H1 (cell line): ENCODE data around the gene LRRC15. TPM values are rescaled to one million over a fixed set of nuclear protein-coding genes. Genes with fewer than 3 reads are reported as not detected.

Source experiments
- CTCF ChIA-PET: fragments of 300-600 bp; sonication (Branson Sonifier 250); formaldehyde crosslinking; loops from one replicate; lab custom pipeline; 2021; ENCODE audit not compliant: partially characterized antibody; lab: Charles Lee
- POLR2A ChIA-PET: fragments of 300-600 bp; sonication (Branson Sonifier 250); formaldehyde crosslinking; loops from one replicate; lab custom pipeline; 2021; ENCODE audit warnings: inconsistent platforms; ENCODE audit not compliant: partially characterized antibody; lab: Charles Lee
- DNase-seq, 2 experiments: peaks; one replicate each; pipeline versions ENCODE4 v3.0.0 to v3.0.0-alpha.2; 2010 to 2022; ENCODE audit warnings: low spot score in 2 of 2, low read depth in 1 of 2, mixed read lengths in 1 of 2
- FAIRE-seq: peaks from 2 replicates; lab custom pipeline; 2011; peaks lifted over from hg19 to GRCh38; lab: Jason Lieb, UNC
- H2AFZ ChIP-seq: 2 replicates; pipeline ENCODE4 v1.8.1; 2012; ENCODE audit warnings: low read length, inconsistent platforms
- H2AK5ac ChIP-seq: 2 replicates; pipeline ENCODE4 v1.6.1; 2013; ENCODE audit warnings: low read depth, low read length
- H2BK120ac ChIP-seq: replicated peaks from 2 replicates; pipeline ENCODE3; 2013; ENCODE audit warnings: low read depth, low read length, inconsistent platforms
- H2BK12ac ChIP-seq: 2 replicates; pipeline ENCODE4 v1.6.1; 2013; ENCODE audit warnings: low read depth, low read length
- H2BK15ac ChIP-seq: 2 replicates; pipeline ENCODE4 v1.6.1; 2013; ENCODE audit warnings: low read length
- H2BK20ac ChIP-seq: 2 replicates; pipeline ENCODE4 v1.6.1; 2013; ENCODE audit warnings: low read length
- H2BK5ac ChIP-seq: 2 replicates; pipeline ENCODE4 v1.6.1; 2013; ENCODE audit warnings: low read depth, low read length
- H3K14ac ChIP-seq: 2 replicates; pipeline ENCODE4 v1.6.1; 2013; ENCODE audit warnings: inconsistent platforms; ENCODE audit not compliant: insufficient read length
- H3K18ac ChIP-seq: 2 replicates; pipeline ENCODE4 v1.6.1; 2013; ENCODE audit warnings: low read length; ENCODE audit errors: extremely low read depth
- H3K23ac ChIP-seq: 2 replicates; pipeline ENCODE4 v1.6.1; 2013; ENCODE audit warnings: inconsistent platforms; ENCODE audit not compliant: insufficient read length
- H3K23me2 ChIP-seq: 2 replicates; pipeline ENCODE4 v1.6.1; 2013; ENCODE audit warnings: low read depth, low read length
- H3K27ac ChIP-seq: 2 replicates; pipeline ENCODE4 v1.6.1; 2011; ENCODE audit warnings: low read depth, low read length, inconsistent platforms
- H3K27me3 ChIP-seq, 4 experiments: replicated peaks in 1 of 4; 1 replicate in 1 of 4; 2 replicates in 3 of 4; pipeline versions ENCODE4 v1.6.1 to v1.8.1; 2011 to 2013; ENCODE audit warnings: low read length in 3 of 4, mild to moderate bottlenecking in 3 of 4, inconsistent platforms in 2 of 4, mixed read lengths in 2 of 4, moderate library complexity in 1 of 4; ENCODE audit not compliant: control insufficient read depth in 3 of 4, insufficient read depth in 3 of 4; ENCODE audit errors: extremely low read depth in 1 of 4
- H3K36me3 ChIP-seq, 4 experiments: 2 replicates each; pipeline versions ENCODE4 v1.6.1 to v1.8.1; 2011 to 2013; ENCODE audit warnings: mild to moderate bottlenecking in 4 of 4, low read length in 3 of 4, moderate library complexity in 2 of 4, control low read depth in 1 of 4, inconsistent platforms in 1 of 4; ENCODE audit not compliant: insufficient read depth in 4 of 4, control insufficient read depth in 2 of 4
- H3K4ac ChIP-seq: replicated peaks from 2 replicates; pipeline ENCODE3; 2013; ENCODE audit warnings: low read length, low read depth, mixed read lengths, inconsistent platforms; ENCODE audit not compliant: insufficient read length
- H3K4me1 ChIP-seq, 4 experiments: replicated peaks in 1 of 4; 1 replicate in 1 of 4; 2 replicates in 3 of 4; pipeline versions ENCODE4 v1.6.1 to v1.8.1; 2011 to 2013; ENCODE audit warnings: low read length in 3 of 4, inconsistent platforms in 2 of 4, mixed read lengths in 1 of 4; ENCODE audit not compliant: insufficient read depth in 4 of 4, control insufficient read depth in 3 of 4
- H3K4me2 ChIP-seq, 2 experiments: 2 replicates each; pipeline versions ENCODE4 v1.6.1 to v1.8.1; 2011 to 2013; ENCODE audit warnings: low read depth in 2 of 2, low read length in 2 of 2, control low read depth in 1 of 2, inconsistent platforms in 1 of 2, mild to moderate bottlenecking in 1 of 2; ENCODE audit not compliant: insufficient read depth in 1 of 2
- H3K4me3 ChIP-seq, 4 experiments: fragments of 200-600, 300-600 bp in 1 of 4; sonication (generic), shearing (Covaris generic), sonication (Bioruptor Twin) in 1 of 4; 2 replicates each; pipeline versions ENCODE4 v1.5.1 to v1.8.1; 2011 to 2016; ENCODE audit warnings: low read length in 4 of 4, low read depth in 3 of 4, control low read depth in 2 of 4, inconsistent platforms in 2 of 4, mild to moderate bottlenecking in 2 of 4, mixed read lengths in 1 of 4, moderate library complexity in 1 of 4; ENCODE audit not compliant: insufficient read depth in 2 of 4; ENCODE audit errors: extremely low read depth in 1 of 4
- H3K56ac ChIP-seq: replicated peaks from 2 replicates; pipeline ENCODE3; 2013; ENCODE audit warnings: low read depth, mild to moderate bottlenecking, mixed read lengths, low read length, inconsistent platforms; ENCODE audit not compliant: insufficient read length
- H3K79me1 ChIP-seq: 2 replicates; pipeline ENCODE4 v1.6.1; 2013; ENCODE audit warnings: low read depth, low read length, control low read depth
- H3K79me2 ChIP-seq, 2 experiments: 2 replicates each; pipeline versions ENCODE4 v1.6.1 to v1.8.1; 2012 to 2013; ENCODE audit warnings: low read length in 2 of 2, mild to moderate bottlenecking in 2 of 2, inconsistent platforms in 1 of 2; ENCODE audit not compliant: insufficient read depth in 2 of 2, control insufficient read depth in 1 of 2
- H3K9ac ChIP-seq, 4 experiments: replicated peaks in 1 of 4; 1 replicate in 1 of 4; 2 replicates in 3 of 4; pipeline versions ENCODE4 v1.6.1 to v1.8.1; 2011 to 2013; ENCODE audit warnings: low read depth in 3 of 4, low read length in 3 of 4, control low read depth in 2 of 4, mild to moderate bottlenecking in 2 of 4, moderate library complexity in 2 of 4, inconsistent platforms in 1 of 4; ENCODE audit errors: extremely low read depth in 1 of 4
- H3K9me3 ChIP-seq, 2 experiments: 2 replicates each; pipeline versions ENCODE4 v1.6.1 to v1.8.1; 2012 to 2013; ENCODE audit warnings: mild to moderate bottlenecking in 2 of 2, moderate library complexity in 2 of 2, control low read depth in 1 of 2, inconsistent platforms in 1 of 2, low read depth in 1 of 2, low read length in 1 of 2, mixed read lengths in 1 of 2; ENCODE audit not compliant: insufficient read depth in 2 of 2
- H4K20me1 ChIP-seq, 2 experiments: replicated peaks in 1 of 2; 2 replicates each; pipeline versions ENCODE3 to v1.8.1; 2011 to 2013; ENCODE audit warnings: inconsistent platforms in 2 of 2, low read length in 2 of 2, mild to moderate bottlenecking in 1 of 2; ENCODE audit not compliant: insufficient read depth in 2 of 2, control insufficient read depth in 1 of 2
- H4K5ac ChIP-seq: 2 replicates; pipeline ENCODE4 v1.6.1; 2013; ENCODE audit warnings: low read length, low read depth, mixed read lengths, inconsistent platforms; ENCODE audit not compliant: insufficient read length
- H4K8ac ChIP-seq: 2 replicates; pipeline ENCODE4 v1.8.0; 2013; ENCODE audit warnings: mild to moderate bottlenecking, moderate library complexity, low read length, inconsistent platforms; ENCODE audit not compliant: insufficient read depth; ENCODE audit errors: extremely low read depth
- H4K91ac ChIP-seq: replicated peaks from 2 replicates; pipeline ENCODE3; 2013; ENCODE audit warnings: low read length, mixed read lengths, inconsistent platforms; ENCODE audit not compliant: insufficient read length
- CEBPB ChIP-seq: IDR thresholded peaks from 2 replicates; pipeline ENCODE4 v1.6.1; 2012; ENCODE audit warnings: low read depth, low read length
- CREB1 ChIP-seq: IDR thresholded peaks from 2 replicates; pipeline ENCODE4 v1.6.1; 2012; ENCODE audit warnings: inconsistent platforms
- EZH2 ChIP-seq: fragments of 200-600 bp; sonication (generic); IDR thresholded peaks from 2 replicates; pipeline ENCODE4 v1.7.1; 2012; ENCODE audit warnings: low read depth, mild to moderate bottlenecking, moderate library complexity, low read length, inconsistent platforms; ENCODE audit not compliant: severe bottlenecking
- JUN ChIP-seq: IDR thresholded peaks from 2 replicates; pipeline ENCODE4 v1.6.1; 2011; ENCODE audit warnings: low read depth, mild to moderate bottlenecking, improper control_type of control experiment, low read length
- KDM4A ChIP-seq: IDR thresholded peaks from one replicate; pipeline ENCODE4 v1.7.1; 2012; ENCODE audit warnings: low read depth, mild to moderate bottlenecking, moderate library complexity, low read length, inconsistent platforms; ENCODE audit not compliant: severe bottlenecking
- MAFK ChIP-seq: IDR thresholded peaks from 2 replicates; pipeline ENCODE4 v1.6.1; 2012; ENCODE audit warnings: low read depth, mild to moderate bottlenecking, improper control_type of control experiment, low read length
- SP2 ChIP-seq: IDR thresholded peaks from 2 replicates; pipeline ENCODE4 v1.6.1; 2012; ENCODE audit warnings: mild to moderate bottlenecking, low read length, inconsistent platforms
- WGBS, 2 experiments: shearing (Covaris generic) in 1 of 2; methylation state at CpG; one replicate each; pipeline versions ENCODE4 v1.1.6 to v1.1.7; 2013 to 2015; ENCODE audit warnings: low lambda C conversion rate in 2 of 2, mixed read lengths in 2 of 2, inconsistent platforms in 1 of 2, low coverage in 1 of 2, missing lambda C conversion rate in 1 of 2; ENCODE audit not compliant: insufficient replicate concordance in 2 of 2, insufficient coverage in 1 of 2, insufficient read length in 1 of 2; ENCODE audit errors: extremely low coverage in 1 of 2, missing lambda C conversion rate in 1 of 2; 5-methylcytosine and 5-hydroxymethylcytosine counted together
- polyA plus RNA-seq, 7 experiments: library from polyadenylated mRNA; depleted of rRNA in 3 of 7; stranded (reverse) in 5 of 7; unstranded in 2 of 7; fragments of >200 nt in 5 of 7; fragments of 200-250 nt in 2 of 7; gene quantifications; 1 replicate in 5 of 7; 2 replicates in 1 of 7; 4 replicates in 1 of 7; pipeline versions ENCODE4 v1.2.1 to v1.2.3, GENCODE V29; 2011 to 2013; ENCODE audit warnings: missing spikeins in 2 of 7, mixed read lengths in 2 of 7
- total RNA-seq: library from RNA; stranded (reverse); fragmentation: NEBNext Ultra II Directional; extraction: Animal tissue kit (Norgen Biotek cat#: 25700); gene quantifications from 2 replicates; pipeline ENCODE4 v1.2.1, GENCODE V29; 2021
- TF ChIP-seq, protein P1 (sequence below), 3 experiments: IDR thresholded peaks; 1 replicate in 2 of 3; 2 replicates in 1 of 3; pipeline versions ENCODE4 v1.5.1 to v1.6.1; 2011; ENCODE audit warnings: low read length in 3 of 3, mild to moderate bottlenecking in 3 of 3, inconsistent platforms in 2 of 3, low read depth in 1 of 3, moderate library complexity in 1 of 3; ENCODE audit not compliant: insufficient read depth in 1 of 3; ENCODE audit errors: control extremely low read depth in 1 of 3
- TF ChIP-seq, protein P2 (sequence below): IDR thresholded peaks from 2 replicates; pipeline ENCODE4 v1.6.1; 2012; ENCODE audit warnings: inconsistent platforms
- TF ChIP-seq, protein P3 (sequence below): IDR thresholded peaks from 2 replicates; pipeline ENCODE4 v1.6.1; 2011; ENCODE audit warnings: low read length, improper control_type of control experiment

Gene LRRC15
- total and polyA plus RNA-seq, 2 of the 8 experiments (the other 6 are each of a cell fraction or from before 2014, with no cell fraction given), result 0.15 to 0.37 TPM

DNA sequence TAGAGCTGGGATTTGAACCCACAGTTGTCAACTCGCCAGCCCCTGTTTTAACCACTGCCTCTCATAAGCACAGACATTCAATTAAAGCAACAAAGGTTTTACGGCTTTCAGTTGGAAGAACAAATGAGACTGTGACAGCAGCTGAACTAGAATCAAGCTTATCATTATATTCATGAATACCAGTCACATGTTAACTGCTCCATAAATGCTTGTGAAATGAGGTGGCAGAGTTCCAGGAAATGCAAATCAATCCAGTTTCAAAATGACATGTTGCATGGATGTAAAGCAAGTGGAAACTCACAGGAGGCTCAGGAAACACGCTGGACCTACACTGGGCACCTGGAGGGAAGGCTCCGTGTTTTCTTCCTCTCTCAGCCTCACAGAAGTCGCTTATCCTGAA lies 25.7 kb upstream of the LRRC15 start:
- POLR2A ChIA-PET, result interaction anchor here (1.8 kb wide), 1 partner anchor 13 kb away, joined by 6 read pairs; no protein-coding TSS in a partner anchor
- Histone ChIP-seq H4K91ac (no peak overlapping the region), H3K9me3 (peaks cover 4% of the 10 kb centered on the region in 2 experiments; a peak in 2 of 4 replicates), H3K23ac (no peak overlapping the region), H3K23me2 (peaks cover 3% of the 10 kb centered on the region), H2AFZ (no peak overlapping the region), H3K4me3 (no peak overlapping the region), H3K79me1 (no peaks in the 10 kb centered on the region), H3K56ac (no peak overlapping the region), H4K20me1 (no peaks in the 10 kb centered on the region), H2AK5ac (no peak overlapping the region), H2BK12ac (no peak overlapping the region), H3K36me3 (no peaks in the 10 kb centered on the region), H3K9ac (no peak overlapping the region), H3K18ac (no peak overlapping the region), H2BK20ac (no peak overlapping the region), H4K5ac (no peak overlapping the region), H3K4ac (no peak overlapping the region), H3K27me3 (peaks cover 16 to 35% (median 25%) of the 10 kb centered on the region in 4 experiments), H3K79me2 (no peaks in the 10 kb centered on the region), H3K4me1 (peaks cover 0 to 11% (median 5%) of the 10 kb centered on the region in 4 experiments; a peak in 5 of 7 replicates), H2BK15ac (no peak overlapping the region; the same call in 1 of the 2 replicates), H3K4me2 (no peak overlapping the region; a peak in 1 of 4 replicates), H3K27ac (no peak overlapping the region), H2BK5ac (no peak overlapping the region), H2BK120ac (no peak overlapping the region), H3K14ac (no peak overlapping the region), H4K8ac (no peak overlapping the region)
- CTCF ChIA-PET, result interaction anchor here (0.9 to 6.7 kb wide), 9 partner anchors 8 to 60 kb away, joined by 3 to 122 read pairs (median 6); partner anchors contain the start of gene LRRC15
- FAIRE-seq (no peak), DNase-seq (peak in 1 of 2 experiments; percentile 36)
- 80% methylated on average over 5 of the region's 5 CpGs; no CpG with 5 or more reads in 1 of the 2 experiments for WGBS, 2 experiments
- TF ChIP-seq JUN, result no peak
- no peak for TF ChIP-seq MAFK
- TF ChIP-seq, protein P1, sequence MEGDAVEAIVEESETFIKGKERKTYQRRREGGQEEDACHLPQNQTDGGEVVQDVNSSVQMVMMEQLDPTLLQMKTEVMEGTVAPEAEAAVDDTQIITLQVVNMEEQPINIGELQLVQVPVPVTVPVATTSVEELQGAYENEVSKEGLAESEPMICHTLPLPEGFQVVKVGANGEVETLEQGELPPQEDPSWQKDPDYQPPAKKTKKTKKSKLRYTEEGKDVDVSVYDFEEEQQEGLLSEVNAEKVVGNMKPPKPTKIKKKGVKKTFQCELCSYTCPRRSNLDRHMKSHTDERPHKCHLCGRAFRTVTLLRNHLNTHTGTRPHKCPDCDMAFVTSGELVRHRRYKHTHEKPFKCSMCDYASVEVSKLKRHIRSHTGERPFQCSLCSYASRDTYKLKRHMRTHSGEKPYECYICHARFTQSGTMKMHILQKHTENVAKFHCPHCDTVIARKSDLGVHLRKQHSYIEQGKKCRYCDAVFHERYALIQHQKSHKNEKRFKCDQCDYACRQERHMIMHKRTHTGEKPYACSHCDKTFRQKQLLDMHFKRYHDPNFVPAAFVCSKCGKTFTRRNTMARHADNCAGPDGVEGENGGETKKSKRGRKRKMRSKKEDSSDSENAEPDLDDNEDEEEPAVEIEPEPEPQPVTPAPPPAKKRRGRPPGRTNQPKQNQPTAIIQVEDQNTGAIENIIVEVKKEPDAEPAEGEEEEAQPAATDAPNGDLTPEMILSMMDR (IDR thresholded peaks at IDR 0.05; ENCODE audit: control extremely low read depth in 1 of 3, insufficient read depth in 1 of 3, low read depth in 1 of 3, low read length in 3 of 3), result no peak
- TF ChIP-seq, protein P2, sequence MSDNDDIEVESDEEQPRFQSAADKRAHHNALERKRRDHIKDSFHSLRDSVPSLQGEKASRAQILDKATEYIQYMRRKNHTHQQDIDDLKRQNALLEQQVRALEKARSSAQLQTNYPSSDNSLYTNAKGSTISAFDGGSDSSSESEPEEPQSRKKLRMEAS, result no peak
- no peak for TF ChIP-seq CREB1
- TF ChIP-seq CEBPB, result no peak
- TF ChIP-seq EZH2, result no peak
- TF ChIP-seq, protein P3, sequence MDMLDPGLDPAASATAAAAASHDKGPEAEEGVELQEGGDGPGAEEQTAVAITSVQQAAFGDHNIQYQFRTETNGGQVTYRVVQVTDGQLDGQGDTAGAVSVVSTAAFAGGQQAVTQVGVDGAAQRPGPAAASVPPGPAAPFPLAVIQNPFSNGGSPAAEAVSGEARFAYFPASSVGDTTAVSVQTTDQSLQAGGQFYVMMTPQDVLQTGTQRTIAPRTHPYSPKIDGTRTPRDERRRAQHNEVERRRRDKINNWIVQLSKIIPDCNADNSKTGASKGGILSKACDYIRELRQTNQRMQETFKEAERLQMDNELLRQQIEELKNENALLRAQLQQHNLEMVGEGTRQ, result no peak
- no peak for TF ChIP-seq KDM4A
- no peak for TF ChIP-seq SP2
